HG02798 (cell line): Measurements from ENCODE around the gene VCAN.

Experiments
- ATAC-seq: cut with Tn5 transposase; IDR thresholded peaks from one replicate; pipeline ENCODE4 v1.9.1; 2021; ENCODE audit warnings: mild to moderate bottlenecking; ENCODE audit not compliant: unreplicated experiment, poor library complexity

VCAN gene

GRCh38 chr5:83527221-83527620 is 55.7 kb downstream of the VCAN start:
- no peak for ATAC-seq

- ATAC-seq = no peak
Observed at GRCh38 chr5:83527722-83528438, 56.3 kb downstream of the VCAN start.

DNA sequence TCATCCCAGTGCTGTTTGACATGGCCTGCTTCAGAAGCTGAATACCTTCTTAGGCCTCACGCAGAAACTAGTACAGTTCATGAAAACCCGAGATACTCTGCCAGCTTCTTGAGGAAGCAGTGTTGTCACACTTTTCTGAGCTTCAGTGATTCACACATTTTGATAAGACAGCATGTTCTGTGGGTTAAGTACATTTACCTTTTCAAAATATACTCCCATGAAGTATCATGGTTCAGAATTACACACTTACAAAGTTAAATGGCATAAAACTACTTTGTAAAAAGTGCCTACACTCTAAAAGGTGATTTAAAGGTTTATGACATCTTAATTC is 56.9 kb downstream of the VCAN start:
- ATAC-seq = no peak

DNA sequence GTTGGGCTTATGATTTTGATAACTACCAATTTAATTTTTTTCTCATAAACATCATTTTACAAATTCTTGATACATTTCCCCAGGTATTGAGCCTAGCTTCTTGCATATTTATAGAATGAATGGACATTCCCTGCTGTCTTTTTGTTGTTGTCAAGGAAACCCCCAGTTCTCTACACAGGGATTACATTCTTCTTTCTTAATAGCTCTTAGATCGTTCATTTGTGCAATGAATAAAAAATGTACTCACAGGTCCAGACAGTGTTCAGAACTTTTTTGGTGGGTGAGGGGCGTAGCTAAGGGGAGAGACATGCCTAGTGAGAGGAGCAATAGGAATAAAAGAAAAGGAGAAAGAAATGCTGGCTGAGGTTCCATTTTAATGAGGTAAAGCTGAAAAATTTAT is 58.6 kb downstream of the VCAN start:
- ATAC-seq = no peak

GRCh38 chr5:83531661-83532060 is 60.1 kb downstream of the VCAN start:
- no peak for ATAC-seq

DNA sequence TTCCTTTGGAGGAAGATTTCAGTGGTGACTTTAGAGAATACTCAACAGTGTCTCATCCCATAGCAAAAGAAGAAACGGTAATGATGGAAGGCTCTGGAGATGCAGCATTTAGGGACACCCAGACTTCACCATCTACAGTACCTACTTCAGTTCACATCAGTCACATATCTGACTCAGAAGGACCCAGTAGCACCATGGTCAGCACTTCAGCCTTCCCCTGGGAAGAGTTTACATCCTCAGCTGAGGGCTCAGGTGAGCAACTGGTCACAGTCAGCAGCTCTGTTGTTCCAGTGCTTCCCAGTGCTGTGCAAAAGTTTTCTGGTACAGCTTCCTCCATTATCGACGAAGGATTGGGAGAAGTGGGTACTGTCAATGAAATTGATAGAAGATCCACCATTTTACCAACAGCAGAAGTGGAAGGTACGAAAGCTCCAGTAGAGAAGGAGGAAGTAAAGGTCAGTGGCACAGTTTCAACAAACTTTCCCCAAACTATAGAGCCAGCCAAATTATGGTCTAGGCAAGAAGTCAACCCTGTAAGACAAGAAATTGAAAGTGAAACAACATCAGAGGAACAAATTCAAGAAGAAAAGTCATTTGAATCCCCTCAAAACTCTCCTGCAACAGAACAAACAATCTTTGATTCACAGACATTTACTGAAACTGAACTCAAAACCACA is 67.4 kb downstream of the VCAN start:
- peak; percentile 71 for ATAC-seq

DNA sequence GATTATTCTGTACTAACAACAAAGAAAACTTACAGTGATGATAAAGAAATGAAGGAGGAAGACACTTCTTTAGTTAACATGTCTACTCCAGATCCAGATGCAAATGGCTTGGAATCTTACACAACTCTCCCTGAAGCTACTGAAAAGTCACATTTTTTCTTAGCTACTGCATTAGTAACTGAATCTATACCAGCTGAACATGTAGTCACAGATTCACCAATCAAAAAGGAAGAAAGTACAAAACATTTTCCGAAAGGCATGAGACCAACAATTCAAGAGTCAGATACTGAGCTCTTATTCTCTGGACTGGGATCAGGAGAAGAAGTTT is 67.9 kb downstream of the VCAN start:
- ATAC-seq = no peak

GRCh38 chr5:83540105-83540504 is 68.6 kb downstream of the VCAN start:
- ATAC-seq = no peak

- ATAC-seq = no peak
Observed at GRCh38 chr5:83540783-83541182, 69.2 kb downstream of the VCAN start.

GRCh38 chr5:83542839-83543238 is 71.3 kb downstream of the VCAN start:
- no peak for ATAC-seq

DNA sequence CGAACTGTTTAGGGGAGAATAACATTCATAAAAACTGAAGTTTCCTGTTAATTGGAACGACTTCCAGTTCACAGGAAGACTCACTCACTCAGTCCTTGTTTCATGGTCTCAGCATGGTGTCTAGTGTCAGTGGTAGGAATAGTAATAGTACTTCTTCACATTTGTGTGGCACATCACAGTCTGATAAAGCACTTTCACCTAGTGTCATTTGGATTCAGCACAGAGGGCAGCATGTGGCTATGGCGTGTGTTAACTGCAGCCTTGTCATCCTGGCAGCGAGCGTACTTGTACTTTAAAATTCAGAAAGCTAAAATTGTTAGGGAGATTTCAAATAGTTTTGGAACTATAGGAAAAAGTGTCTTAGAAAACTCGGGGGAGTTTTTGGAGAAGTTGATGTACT is 72.4 kb downstream of the VCAN start:
- no peak for ATAC-seq

DNA sequence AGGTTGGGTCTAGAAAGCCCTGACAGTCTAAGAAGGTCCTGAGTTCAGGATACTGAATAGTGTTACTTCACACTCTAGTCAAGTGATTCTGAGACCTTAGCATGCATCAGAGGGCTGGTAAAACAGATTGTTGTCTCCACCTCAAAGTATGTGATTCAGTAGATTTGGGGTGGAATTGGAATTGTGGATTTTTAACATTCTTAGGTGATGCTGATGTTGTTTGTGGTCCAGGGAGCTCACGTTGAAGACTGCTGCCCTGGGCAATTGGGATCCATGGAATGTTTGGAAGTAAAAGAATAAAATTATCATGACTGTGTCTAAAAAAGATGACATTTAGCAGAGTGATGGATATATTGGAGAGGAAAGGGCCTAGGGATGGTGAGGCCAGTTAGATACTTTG is 75.6 kb downstream of the VCAN start:
- no peak for ATAC-seq

DNA sequence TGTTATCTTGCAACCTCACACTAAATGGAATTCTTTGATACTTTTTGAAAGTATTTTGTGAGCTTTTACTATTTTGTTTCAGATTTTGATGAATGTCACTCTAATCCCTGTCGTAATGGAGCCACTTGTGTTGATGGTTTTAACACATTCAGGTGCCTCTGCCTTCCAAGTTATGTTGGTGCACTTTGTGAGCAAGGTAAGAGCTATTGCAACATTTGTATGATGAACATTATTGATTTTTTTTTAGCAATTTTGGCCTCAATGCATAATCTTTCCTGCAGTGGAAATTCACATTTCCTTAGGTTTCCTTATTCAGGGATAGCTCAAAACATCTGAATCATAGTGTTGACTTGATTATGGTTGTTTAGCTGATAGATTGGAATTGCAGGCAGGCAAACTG is 76.3 kb downstream of the VCAN start:
- no peak for ATAC-seq

GRCh38 chr5:83548581-83548980 is 77.0 kb downstream of the VCAN start:
- no peak for ATAC-seq

GRCh38 chr5:83549076-83549475 is 77.5 kb downstream of the VCAN start:
- ATAC-seq = no peak

- ATAC-seq = no peak
Observed at GRCh38 chr5:83549674-83550073, 78.1 kb downstream of the VCAN start.

- ATAC-seq = no peak
Observed at GRCh38 chr5:83551821-83552220, 80.3 kb downstream of the VCAN start.

DNA sequence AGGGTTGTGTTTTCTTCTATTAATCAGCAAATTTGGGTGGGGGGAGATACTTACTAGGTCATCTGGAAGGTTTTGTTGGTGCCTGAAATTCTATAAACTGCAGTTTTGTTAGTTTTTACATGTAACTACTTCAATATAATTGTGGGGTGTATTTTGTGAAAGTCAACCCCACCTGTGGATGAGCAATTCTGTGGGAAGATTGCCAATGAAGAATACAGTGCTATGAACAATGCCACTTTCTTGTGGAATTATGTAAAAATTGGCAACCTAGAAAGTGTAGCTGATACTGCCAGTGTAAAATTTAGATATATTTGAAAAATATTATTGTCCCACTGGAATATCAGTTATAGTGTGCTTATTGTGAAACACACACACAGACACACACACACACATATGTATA is 80.7 kb downstream of the VCAN start:
- ATAC-seq = no peak

DNA sequence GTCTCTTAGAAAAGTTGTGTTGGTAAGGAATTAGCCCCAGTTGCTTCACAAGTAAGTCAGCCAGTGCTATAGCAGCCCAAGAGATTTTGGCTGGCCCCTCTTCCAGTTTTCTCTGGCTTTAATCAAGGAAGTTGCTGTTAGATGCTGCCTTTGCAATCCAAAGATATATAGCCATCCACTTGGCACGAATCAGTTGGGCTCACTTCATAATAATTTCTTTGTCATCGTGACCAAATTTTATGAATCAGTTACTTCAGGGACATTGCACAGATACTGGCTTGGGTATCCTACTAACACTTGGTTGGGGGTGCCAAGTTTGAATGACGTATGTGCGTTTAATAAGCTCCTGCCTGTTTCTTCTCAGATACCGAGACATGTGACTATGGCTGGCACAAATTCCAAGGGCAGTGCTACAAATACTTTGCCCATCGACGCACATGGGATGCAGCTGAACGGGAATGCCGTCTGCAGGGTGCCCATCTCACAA is 81.5 kb downstream of the VCAN start:
- ATAC-seq = no peak

DNA sequence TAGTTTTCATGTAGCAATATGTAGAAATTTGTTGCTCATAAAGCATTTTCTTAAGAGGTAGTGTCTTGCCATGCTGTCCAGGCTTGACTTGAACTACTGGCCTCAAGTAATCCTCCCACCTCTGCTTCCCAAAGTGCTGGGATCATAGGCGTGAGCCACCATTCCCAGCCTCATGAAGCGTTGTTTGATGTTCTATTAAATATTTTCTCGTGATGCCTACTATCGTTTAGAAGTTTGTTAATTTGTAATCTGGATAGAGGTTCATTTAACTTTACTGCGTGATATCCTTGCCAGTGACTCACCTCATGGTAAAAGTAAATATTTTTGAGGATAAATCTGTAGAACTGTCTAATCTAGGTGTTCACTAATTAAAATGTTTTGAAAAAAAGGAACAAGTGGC is 82.6 kb downstream of the VCAN start:
- ATAC-seq = no peak

DNA sequence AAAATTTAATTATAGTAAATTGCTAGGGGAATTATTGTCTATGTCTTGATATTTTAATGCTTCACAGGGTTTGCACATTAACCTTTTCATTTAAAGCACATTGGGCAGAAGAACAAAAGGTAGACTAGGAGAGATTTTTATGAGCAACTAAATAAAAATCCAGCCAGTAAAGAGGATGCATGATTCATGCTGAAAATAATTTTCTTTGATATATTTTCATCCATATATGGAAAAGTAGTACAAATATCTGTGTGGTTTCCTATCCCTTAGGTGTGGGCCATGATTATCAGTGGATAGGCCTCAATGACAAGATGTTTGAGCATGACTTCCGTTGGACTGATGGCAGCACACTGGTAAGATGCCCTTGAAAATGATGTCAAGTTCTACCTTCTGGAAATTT is 83.1 kb downstream of the VCAN start:
- ATAC-seq = no peak

DNA sequence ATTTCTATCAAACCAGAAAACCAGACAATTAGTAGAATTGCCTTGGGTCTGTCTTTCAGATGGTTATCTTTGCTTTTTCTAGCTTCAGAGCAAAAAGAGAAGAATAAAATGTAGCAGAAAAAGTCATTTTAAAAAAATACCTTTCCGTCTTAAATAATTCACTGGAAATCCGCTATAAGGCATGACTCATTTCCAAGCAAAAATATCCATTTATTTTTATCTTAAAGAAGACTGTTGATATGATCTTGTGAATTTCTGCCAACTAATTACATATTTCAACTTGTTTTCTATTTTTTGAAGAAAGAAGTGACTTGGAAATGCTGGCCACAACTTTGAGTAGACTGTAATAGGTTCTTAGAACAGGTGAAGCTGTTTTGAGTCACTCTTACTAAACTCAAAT is 83.7 kb downstream of the VCAN start:
- no peak for ATAC-seq
